Activated CD8-positive, alpha-beta memory T cell treated with anti-CD3 and anti-CD28 coated beads, Interleukin-2, amount 50 U/mL, for 24 hours (primary cell): ENCODE measurements around the gene HSBP1L1.
"Not testable (repeated sequence)": the region's sequence is repeated elsewhere in the genome, so short reads cannot be mapped to it uniquely, and the experiment has no call there.

Source experiments
- DNase-seq: peaks from one replicate; pipeline ENCODE4 v3.0.0-alpha.2; 2020; ENCODE audit errors: extremely low read depth

The HSBP1L1 gene

GRCh38 chr18:79945118-79946042, 19.1 kb upstream of the HSBP1L1 start:
- DNase-seq: no peak

- no peak for DNase-seq
Measured at GRCh38 chr18:79947054-79947755, 17.2 kb upstream of the HSBP1L1 start.

DNA sequence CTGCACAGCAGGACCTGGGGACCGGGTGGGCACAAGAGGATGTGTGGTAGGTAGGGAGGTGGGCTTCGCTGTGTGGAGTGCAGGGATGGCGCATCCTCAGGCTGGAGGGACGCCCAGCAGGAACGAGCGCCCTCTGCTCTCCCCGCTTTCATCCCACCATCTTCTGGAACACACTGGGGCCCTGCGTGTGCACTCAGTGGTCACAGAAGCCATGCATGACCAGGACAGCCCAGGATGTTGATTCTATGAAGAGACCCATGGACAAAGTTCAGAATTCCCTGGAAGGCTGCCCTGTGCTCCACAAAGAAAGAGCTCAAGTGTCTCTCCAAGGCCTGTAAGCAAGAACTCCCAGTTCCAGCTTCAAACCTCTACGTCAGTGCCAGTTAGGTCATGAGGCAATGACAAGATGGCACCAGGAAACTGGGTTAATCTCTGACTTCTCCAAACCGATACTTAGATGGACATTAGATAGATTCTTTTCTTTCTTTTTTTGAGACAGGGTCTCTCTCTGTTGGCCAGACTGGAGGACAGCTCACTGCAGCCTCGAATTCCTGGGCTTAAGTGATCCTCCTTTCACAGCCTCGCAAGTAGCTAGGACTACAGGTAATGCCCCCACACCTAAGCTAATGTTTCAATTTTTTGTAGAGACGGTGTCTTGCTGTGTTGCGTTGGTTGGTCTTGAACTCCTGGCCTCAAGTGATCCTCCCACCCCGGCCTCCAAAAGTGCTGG, 16.4 kb upstream of the HSBP1L1 start:
- DNase-seq: no peak

GRCh38 chr18:79948719-79949411, 15.6 kb upstream of the HSBP1L1 start:
- DNase-seq: no peak

- DNase-seq: no peak
Measured at GRCh38 chr18:79949697-79950487, 14.6 kb upstream of the HSBP1L1 start.

DNA sequence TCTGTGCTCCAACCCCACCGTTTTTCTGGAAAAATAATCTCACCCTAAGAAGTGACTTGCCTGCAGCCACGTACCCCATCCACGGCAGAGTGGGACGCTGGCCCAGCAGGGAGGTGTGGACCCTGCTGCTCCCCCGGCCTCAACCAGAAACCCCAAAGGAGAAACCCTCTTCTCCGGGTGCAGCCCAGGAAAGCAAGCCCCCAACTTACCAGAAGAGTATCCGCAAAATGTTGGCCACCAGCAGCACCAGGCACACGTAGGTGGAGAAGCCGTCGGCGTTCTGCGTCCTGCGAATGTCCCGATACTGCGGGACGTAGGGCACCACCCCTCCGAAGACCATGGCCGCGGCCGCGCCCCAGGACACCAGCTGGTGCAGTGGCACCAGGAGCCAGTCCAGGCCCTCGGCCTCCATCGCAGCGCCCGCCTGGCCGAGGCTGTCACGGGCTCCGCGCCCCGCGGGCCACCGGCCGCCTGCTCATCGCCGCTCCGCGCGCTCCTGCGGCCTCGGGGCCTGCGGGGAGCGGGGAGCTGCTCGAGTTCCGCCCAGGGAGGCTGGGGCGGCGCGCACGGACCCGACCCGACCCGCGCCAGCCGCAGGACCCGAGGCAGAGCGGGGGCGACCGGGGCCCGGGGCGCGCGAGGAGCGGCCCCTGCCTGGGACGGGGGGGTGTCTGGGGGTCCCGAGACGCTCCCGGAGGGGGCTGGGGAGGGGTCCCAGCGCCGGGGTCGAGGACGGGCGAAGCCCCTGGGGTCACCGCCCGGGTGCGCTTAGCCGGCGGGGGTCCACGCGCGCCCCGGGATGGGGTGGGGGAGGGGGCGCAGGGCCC, 13.7 kb upstream of the HSBP1L1 start:
- DNase-seq: no peak

DNA sequence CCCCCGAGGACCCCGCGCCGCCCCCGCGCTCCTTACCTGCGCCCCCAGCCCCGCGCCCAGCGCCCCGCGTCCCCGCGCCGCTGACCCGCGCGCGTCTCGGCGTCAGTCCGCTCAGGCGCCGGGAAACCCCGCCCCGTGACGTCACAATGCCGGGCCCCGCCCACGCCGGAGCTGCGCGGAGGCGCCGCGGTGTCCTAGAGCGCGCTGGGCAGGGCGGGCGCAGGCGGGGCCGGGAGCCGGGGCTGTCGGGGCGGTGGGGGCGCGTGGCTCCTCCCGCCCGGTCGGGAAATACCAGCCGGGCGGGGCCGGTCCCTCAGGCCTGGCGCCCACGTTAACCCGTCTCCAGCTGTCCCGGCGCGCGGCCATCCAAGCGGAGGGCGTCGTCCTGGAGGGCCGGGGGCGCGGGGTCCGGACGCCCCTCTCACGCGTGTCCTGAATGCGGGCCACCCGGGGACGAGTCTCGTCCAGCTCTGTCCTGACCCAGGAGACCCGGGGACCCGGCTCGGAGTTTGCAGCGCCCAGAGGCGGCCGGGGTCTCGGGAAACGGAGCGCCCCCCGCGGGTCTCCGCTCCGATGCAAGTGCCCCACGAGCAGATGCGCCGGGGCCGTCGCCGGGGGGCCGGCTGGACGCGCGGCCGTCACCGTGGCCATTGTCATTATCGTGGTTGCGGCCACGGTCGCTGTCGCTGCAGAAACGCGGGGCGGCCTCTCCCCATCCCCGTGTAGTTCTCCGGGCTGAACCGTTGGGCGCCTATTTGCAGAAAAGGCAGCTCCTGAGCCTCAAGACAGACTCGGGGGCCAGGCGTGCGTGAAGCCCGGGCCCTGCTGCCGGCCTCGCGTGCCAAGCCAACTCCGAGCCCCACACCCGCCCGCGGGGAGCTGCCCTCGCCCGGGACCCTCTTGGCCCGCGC, 12.6 kb upstream of the HSBP1L1 start, which contains the start of gene SLC66A2:
Gene SLC66A2 (minus strand): TSS at position 109 of the 911 bp plus-strand sequence. CDS start 727 bp downstream, outside the sequence.
- peak; percentile 86 for DNase-seq

- DNase-seq: no peak
Measured at GRCh38 chr18:79952456-79952995, 11.9 kb upstream of the HSBP1L1 start.

DNA sequence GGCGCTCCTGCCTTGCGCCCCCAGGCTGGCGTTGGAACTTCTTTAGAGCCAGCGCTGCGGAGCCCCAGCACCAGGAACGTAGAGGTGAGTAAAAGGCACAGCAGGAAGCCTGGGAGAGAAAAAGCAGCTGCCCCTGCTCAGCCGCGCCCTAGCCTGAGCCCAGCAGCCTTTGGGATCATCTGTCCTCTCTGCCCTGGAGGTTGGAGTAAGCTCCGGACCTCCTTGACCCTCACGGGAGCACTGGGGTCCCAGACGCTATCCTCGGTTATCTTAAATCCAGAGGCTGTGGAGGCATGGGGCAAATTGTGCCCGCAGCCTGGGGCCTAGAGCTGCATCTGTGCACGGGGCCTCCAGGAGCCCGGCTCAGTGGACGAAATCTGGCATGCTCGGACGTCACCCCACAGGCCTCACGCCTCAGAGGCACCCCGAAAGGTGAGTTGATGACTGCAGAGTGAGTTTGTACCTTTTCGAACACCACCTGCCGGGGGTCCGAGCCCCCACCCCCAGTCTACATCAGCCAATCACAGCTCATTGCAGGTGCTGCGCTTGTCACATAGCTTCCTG, 11.4 kb upstream of the HSBP1L1 start:
- DNase-seq: no peak

- DNase-seq: no peak
Measured at GRCh38 chr18:79953971-79954651, 10.3 kb upstream of the HSBP1L1 start.

DNA sequence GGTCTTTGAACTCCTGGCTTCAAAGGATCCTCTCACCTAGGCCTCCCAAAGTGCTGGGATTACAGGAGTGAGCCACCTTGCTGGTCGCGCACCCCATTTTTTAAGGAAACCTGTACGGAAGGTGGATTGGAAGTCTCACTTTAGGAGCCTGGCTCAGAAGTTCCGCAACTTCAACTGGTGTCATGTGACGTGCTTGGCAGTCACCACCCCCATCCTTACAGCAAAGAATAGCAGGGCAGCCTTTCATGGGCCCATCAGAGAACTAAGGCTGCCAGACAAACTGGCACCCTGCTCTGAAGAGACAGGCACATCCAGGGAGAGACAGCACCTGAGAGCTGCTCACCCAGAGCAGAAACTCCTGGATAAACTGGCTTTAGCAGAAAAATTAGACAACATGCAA, 9.7 kb upstream of the HSBP1L1 start:
- no peak for DNase-seq

GRCh38 chr18:79955302-79956075, 9.0 kb upstream of the HSBP1L1 start:
- DNase-seq: no peak

- no peak for DNase-seq
Measured at GRCh38 chr18:79956276-79956675, 8.2 kb upstream of the HSBP1L1 start.

GRCh38 chr18:79958981-79959380, 5.5 kb upstream of the HSBP1L1 start:
- no peak for DNase-seq

DNA sequence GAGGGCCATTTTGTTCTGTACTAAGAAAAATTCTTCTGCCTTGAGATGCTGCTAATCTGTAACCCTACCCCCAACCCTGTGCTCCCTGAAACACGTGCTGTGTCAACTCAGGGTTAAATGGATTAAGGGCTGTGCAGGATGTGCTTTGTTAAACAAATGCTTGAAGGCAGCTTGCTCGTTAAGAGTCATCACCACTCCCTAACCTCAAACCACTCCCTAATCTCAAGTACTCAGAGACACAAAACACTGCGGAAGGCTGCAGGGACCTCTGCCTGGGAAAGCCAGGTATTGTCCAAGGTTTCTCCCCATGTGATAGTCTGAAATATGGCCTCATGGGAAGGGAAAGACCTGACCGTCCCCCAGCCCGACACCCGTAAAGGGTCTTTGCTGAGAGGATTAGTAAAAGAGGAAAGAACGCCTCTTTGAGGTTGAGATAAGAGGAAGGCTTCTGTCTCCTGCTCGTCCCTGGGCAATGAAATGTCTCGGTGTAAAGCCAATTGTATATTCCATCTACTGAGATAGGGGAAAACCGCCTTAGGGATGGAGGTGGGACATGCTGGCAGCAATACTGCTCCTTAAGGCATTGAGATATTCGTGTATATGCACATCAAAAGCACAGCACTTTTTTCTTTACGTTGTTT, 4.2 kb upstream of the HSBP1L1 start:
- not testable (repeated sequence) for DNase-seq

- no peak for DNase-seq
Measured at GRCh38 chr18:79960921-79961526, 3.4 kb upstream of the HSBP1L1 start.
